ENCODE measurements around the gene LMO1.

Gene LMO1

GRCh38 chr11:8230921-8231847 is 32.5 kb downstream of the LMO1 start:
- CTCF ChIA-PET, result interaction anchor here (0.8 to 6.9 kb wide), 9 partner anchors 12 to 336 kb away, joined by 3 to 42 read pairs (median 4); partner anchors contain the start of gene LMO1
- no peak for TF ChIP-seq CTCF (IDR thresholded peaks at IDR 0.05; ENCODE audit: insufficient read depth, low read length, missing control alignments)
- POLR2A ChIA-PET, result no interaction called here
- H3K4me3 ChIP-seq (ENCODE audit: low read depth, low read length), result no peak overlapping the region
- DNase-seq (ENCODE audit: low read depth, low spot score), result no peak

- CTCF ChIA-PET, result interaction anchor here (0.7 to 6.9 kb wide), 12 partner anchors 11 to 340 kb away, joined by 3 to 42 read pairs (median 4); partner anchors contain the start of gene LMO1
- POLR2A ChIA-PET, result no interaction called here
- no peak for TF ChIP-seq CTCF (IDR thresholded peaks at IDR 0.05; ENCODE audit: insufficient read depth, low read length, missing control alignments)
- DNase-seq (ENCODE audit: low read depth, low spot score), result no peak
- H3K4me3 ChIP-seq (ENCODE audit: low read depth, low read length), result no peak overlapping the region
Observed at GRCh38 chr11:8230178-8230859, 33.4 kb downstream of the LMO1 start.

DNA sequence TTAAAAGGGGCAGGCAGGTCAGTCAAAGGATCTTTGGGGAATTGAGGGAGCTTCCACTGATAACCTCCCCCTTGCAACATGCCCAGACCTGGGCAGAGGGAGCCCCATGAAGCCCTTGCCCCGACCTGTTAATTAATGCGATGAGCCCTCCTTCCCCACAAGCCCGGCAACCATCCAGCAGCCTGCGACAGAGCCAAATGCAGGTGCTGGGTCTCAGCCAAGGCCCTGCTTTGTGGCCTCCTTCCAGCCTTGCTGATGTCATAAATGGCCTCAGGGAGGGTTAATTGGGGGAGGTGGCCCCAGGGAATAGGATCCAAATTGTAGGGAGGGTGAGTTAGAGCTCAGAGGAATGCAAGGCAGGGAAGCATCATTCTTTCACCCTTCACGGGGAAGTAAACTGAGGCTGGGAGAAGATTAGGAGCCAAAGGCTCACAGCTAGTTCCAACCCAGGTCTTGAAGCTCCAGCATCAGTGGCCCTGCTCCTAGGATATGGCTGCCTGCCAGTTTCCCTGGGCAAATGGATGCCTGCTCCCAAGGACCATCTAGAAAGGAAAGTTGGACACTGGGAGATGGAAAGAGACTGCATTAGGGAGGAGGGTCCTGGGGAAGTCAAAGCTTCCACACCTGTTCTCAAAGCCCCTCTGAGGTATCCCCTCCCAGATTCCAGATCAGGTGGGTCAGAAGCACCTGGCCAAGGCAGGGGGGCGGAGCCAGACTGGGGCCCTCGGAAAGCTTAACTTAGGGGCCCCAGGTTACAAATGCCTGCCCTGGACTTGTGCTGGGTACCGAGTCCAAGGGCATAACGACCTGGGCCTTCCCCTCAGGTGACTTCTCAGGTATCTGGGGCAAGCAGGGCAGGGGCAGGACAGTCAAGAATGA is 34.1 kb downstream of the LMO1 start:
- no peak for DNase-seq (ENCODE audit: low read depth, low spot score)
- POLR2A ChIA-PET, result no interaction called here
- CTCF ChIA-PET, result interaction anchor here (0.7 to 6.9 kb wide), 11 partner anchors 10 to 729 kb away, joined by 3 to 42 read pairs (median 4); partner anchors contain the start of gene LMO1
- no peak overlapping the region for H3K4me3 ChIP-seq (ENCODE audit: low read depth, low read length)
- TF ChIP-seq CTCF (IDR thresholded peaks at IDR 0.05; ENCODE audit: insufficient read depth, low read length, missing control alignments), result no peak

DNA sequence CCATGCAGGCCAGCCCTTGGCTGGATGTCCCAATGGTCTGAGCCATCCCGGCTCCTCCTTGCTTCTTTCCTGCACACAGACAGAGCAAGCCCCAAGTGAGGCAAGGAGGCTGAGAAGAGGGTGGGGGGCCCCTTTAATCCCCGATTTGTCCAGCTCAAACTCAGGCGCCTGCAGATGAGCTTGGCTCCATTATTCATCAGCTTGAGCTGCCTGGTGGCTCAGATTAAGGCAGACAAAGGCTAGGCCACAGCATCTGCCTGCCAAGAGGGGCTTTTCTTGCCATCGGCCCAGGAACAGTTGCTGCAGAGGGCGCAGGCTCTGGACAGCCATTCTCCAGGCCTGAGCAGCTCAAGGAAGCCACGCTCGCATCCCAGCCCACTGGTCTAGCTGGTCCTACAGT is 35.4 kb downstream of the LMO1 start:
- ChIA-PET POLR2A (no interaction called here), CTCF (interaction anchor here (0.9 to 6.9 kb wide), 7 partner anchors 9 to 731 kb away, joined by 3 to 42 read pairs (median 6); partner anchors contain the start of gene LMO1)

More for the DNA sequence above, 35.4 kb downstream of the LMO1 start:
- no peak for TF ChIP-seq CTCF (IDR thresholded peaks at IDR 0.05; ENCODE audit: insufficient read depth, low read length, missing control alignments)
- DNase-seq (ENCODE audit: low read depth, low spot score), result no peak
- no peak overlapping the region for H3K4me3 ChIP-seq (ENCODE audit: low read depth, low read length)
